GM23338 (cell line): ENCODE measurements around the gene MBD5. TPM values are rescaled to one million over a fixed set of nuclear protein-coding genes. Genes with fewer than 3 reads are reported as not detected.

Experiments used
- ATAC-seq: fragments of 200-7000 bp; cut with Tn5 transposase; 3 replicates; pipeline ENCODE4 v1.9.1; 2020
- DNase-seq: peaks from one replicate; pipeline ENCODE4 v3.0.0-alpha.2; 2015; ENCODE audit warnings: low spot score
- H2AFZ ChIP-seq: fragments of 200-600 bp; sonication (generic); 2 replicates; pipeline ENCODE4 v1.8.0; 2016; ENCODE audit warnings: antibody characterized with exemption, mild to moderate bottlenecking, moderate library complexity
- H3F3A ChIP-seq: fragments of 200-600 bp; sonication (generic); replicated peaks from 2 replicates; pipeline ENCODE4 v1.8.0; 2017; ENCODE audit warnings: antibody characterized with exemption, mixed run types, low read depth
- H3K27ac ChIP-seq: fragments of 200-600 bp; sonication (generic); 2 replicates; pipeline ENCODE4 v1.6.1; 2016; ENCODE audit warnings: low read depth
- H3K27me3 ChIP-seq: fragments of 200-600 bp; sonication (generic); 2 replicates; pipeline ENCODE4 v1.8.0; 2016; ENCODE audit warnings: mild to moderate bottlenecking, mixed run types, moderate library complexity; ENCODE audit not compliant: insufficient read depth
- H3K36me3 ChIP-seq: fragments of 200-600 bp; sonication (generic); 2 replicates; pipeline ENCODE4 v1.8.0; 2016; ENCODE audit warnings: mild to moderate bottlenecking; ENCODE audit not compliant: insufficient read depth
- H3K4me1 ChIP-seq: fragments of 200-600 bp; sonication (generic); 2 replicates; pipeline ENCODE4 v1.8.0; 2016; ENCODE audit warnings: mild to moderate bottlenecking, moderate library complexity; ENCODE audit not compliant: insufficient read depth
- H3K4me2 ChIP-seq: fragments of 200-600 bp; sonication (generic); 2 replicates; pipeline ENCODE4 v1.7.1; 2017; ENCODE audit warnings: mixed run types
- H3K4me3 ChIP-seq: fragments of 200-600 bp; sonication (generic); 2 replicates; pipeline ENCODE4 v1.6.1; 2016; ENCODE audit warnings: mixed run types
- H3K79me2 ChIP-seq: fragments of 200-600 bp; sonication (generic); replicated peaks from 2 replicates; pipeline ENCODE4 v1.8.0; 2017; ENCODE audit warnings: mild to moderate bottlenecking; ENCODE audit not compliant: insufficient read depth
- H3K9me2 ChIP-seq: fragments of 200-600 bp; sonication (generic); 2 replicates; pipeline ENCODE4 v1.8.0; 2017; ENCODE audit not compliant: insufficient read depth
- H4K20me1 ChIP-seq: fragments of 200-600 bp; sonication (generic); replicated peaks from 2 replicates; pipeline ENCODE4 v1.8.0; 2017; ENCODE audit warnings: mild to moderate bottlenecking; ENCODE audit not compliant: insufficient read depth
- H3K27ac Mint-ChIP-seq: 2 replicates; pipeline ENCODE4 v1.8.0; 2020; ENCODE audit warnings: inconsistent platforms, mild to moderate bottlenecking, moderate library complexity, mixed read lengths
- H3K27me3 Mint-ChIP-seq: 3 replicates; pipeline ENCODE4 v1.8.0; 2022; ENCODE audit warnings: low read depth, mild to moderate bottlenecking, moderate library complexity, mixed read lengths, inconsistent platforms; ENCODE audit not compliant: insufficient read depth, poor library complexity
- H3K36me3 Mint-ChIP-seq: 3 replicates; pipeline ENCODE4 v1.8.0; 2021; ENCODE audit warnings: low read depth, mild to moderate bottlenecking, inconsistent platforms, moderate library complexity, mixed read lengths
- H3K4me1 Mint-ChIP-seq: 3 replicates; pipeline ENCODE4 v1.8.0; 2020; ENCODE audit warnings: mild to moderate bottlenecking, inconsistent platforms, mixed read lengths
- H3K4me3 Mint-ChIP-seq: 3 replicates; pipeline ENCODE4 v1.8.0; 2021; ENCODE audit warnings: moderate library complexity, mild to moderate bottlenecking, inconsistent platforms, mixed read lengths
- H3K9me3 Mint-ChIP-seq: 3 replicates; pipeline ENCODE4 v1.8.0; 2020; ENCODE audit warnings: moderate library complexity, mild to moderate bottlenecking, inconsistent platforms, mixed read lengths
- CREB1 ChIP-seq: fragments of 250-450 bp; sonication (Bioruptor Pico); IDR thresholded peaks from 2 replicates; pipeline ENCODE4 v1.5.0; 2020; ENCODE audit warnings: low read depth, mild to moderate bottlenecking, moderate library complexity
- EZH2 ChIP-seq: fragments of 200-600 bp; sonication (generic); IDR thresholded peaks from one replicate; pipeline ENCODE4 v1.8.0; 2017; ENCODE audit warnings: antibody characterized with exemption, mild to moderate bottlenecking, low read depth; ENCODE audit not compliant: unreplicated experiment
- EZH2phosphoT487 ChIP-seq: fragments of 200-600 bp; sonication (generic); IDR thresholded peaks from one replicate; pipeline ENCODE4 v1.8.1; 2018; ENCODE audit warnings: antibody characterized with exemption; ENCODE audit not compliant: unreplicated experiment
- JUNB ChIP-seq: IDR thresholded peaks from one replicate; pipeline ENCODE4 v1.6.1; 2016; ENCODE audit warnings: antibody characterized with exemption; ENCODE audit not compliant: unreplicated experiment
- POLR2AphosphoS5 ChIP-seq: IDR thresholded peaks from 2 replicates; pipeline ENCODE4 v1.6.1; 2016; ENCODE audit warnings: antibody characterized with exemption, low read depth
- STAT1 ChIP-seq: IDR thresholded peaks from one replicate; pipeline ENCODE4 v1.6.1; 2016; ENCODE audit warnings: antibody characterized with exemption; ENCODE audit not compliant: unreplicated experiment
- polyA plus RNA-seq: library from polyadenylated mRNA; unstranded; fragments of >200 nt; fragmentation: Nextera tagmentation; extraction: Ambion mirVana; gene quantifications from 2 replicates; pipeline ENCODE4 v1.2.1, GENCODE V29; 2016
- total RNA-seq: library from RNA; depleted of rRNA; stranded (reverse); fragments of >200 nt; shearing (Covaris generic); gene quantifications from 2 replicates; pipeline ENCODE4 v1.2.3, GENCODE V29; 2014
- TF ChIP-seq, protein P1 (sequence below), 2 experiments: fragments of 200-600 bp in 1 of 2; sonication (generic) in 1 of 2; conservative IDR thresholded peaks; 2 replicates each; pipeline versions ENCODE4 v1.5.1 to v1.6.1; 2016 to 2017; ENCODE audit warnings: antibody characterized with exemption in 2 of 2, low read depth in 2 of 2, mild to moderate bottlenecking in 2 of 2, moderate library complexity in 1 of 2
- TF ChIP-seq, protein P2 (sequence below): IDR thresholded peaks from 2 replicates; pipeline ENCODE4 v1.6.1; 2016; ENCODE audit warnings: antibody characterized with exemption
- TF ChIP-seq, protein P3 (sequence below): fragments of 250-450 bp; sonication (Bioruptor Pico); IDR thresholded peaks from 2 replicates; pipeline ENCODE4 v1.5.0; 2020; ENCODE audit warnings: mild to moderate bottlenecking, moderate library complexity

MBD5 gene
- total and polyA plus RNA-seq, 2 experiments from 2014 or later: 16.2 to 23.1 TPM

DNA sequence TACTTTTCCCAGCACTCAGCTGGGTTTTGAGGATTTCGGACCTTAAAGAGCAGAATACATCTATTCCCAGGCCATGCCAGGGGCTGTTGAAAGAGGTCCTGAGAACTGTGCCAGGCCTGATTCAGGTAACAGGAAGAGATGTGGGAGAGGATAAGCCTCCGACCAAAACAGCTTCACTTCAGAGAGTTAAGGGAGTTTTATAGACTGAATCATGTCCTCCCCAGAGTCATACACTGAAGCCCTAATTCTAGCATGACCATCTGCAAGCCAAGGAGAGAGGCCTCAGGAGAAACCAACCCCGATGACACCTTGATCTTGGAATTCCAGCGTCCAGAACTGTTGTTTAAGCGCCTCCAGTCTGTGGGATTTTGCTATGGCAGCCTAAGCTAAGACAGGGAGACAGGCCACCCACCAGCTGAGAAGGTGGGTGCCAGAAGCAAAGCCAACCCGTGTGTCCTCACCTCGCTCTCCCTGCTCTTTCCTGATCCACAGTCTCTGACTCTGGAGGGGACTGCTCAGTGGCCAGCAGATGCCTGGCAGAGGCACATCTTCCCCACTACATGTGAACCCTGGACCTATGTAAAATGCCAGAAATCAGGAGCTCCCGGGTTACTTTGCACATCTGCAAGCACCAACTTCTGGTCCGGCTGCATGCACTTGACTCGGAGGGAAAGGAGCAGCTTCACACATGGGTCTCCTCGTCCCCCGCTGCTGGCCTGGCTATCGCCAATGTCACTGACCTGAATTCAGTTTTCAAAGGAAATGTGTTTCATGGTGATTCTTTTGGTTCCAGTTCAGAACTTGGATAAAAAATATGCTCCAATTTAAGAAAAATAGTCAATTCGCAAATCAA lies 506.8 kb downstream of the MBD5 start:
- H3K4me1 Mint-ChIP-seq: peaks cover 8% of the 10 kb centered on the region
- no peak overlapping the region for H3K4me2 ChIP-seq
- H3K36me3 ChIP-seq: no peaks in the 10 kb centered on the region
- ATAC-seq (no peak), DNase-seq (no peak)
- H3K79me2 ChIP-seq: no peaks in the 10 kb centered on the region
- H3K9me3 Mint-ChIP-seq: no peaks in the 10 kb centered on the region; the same call in 2 of the 3 replicates
- TF ChIP-seq, protein P1, sequence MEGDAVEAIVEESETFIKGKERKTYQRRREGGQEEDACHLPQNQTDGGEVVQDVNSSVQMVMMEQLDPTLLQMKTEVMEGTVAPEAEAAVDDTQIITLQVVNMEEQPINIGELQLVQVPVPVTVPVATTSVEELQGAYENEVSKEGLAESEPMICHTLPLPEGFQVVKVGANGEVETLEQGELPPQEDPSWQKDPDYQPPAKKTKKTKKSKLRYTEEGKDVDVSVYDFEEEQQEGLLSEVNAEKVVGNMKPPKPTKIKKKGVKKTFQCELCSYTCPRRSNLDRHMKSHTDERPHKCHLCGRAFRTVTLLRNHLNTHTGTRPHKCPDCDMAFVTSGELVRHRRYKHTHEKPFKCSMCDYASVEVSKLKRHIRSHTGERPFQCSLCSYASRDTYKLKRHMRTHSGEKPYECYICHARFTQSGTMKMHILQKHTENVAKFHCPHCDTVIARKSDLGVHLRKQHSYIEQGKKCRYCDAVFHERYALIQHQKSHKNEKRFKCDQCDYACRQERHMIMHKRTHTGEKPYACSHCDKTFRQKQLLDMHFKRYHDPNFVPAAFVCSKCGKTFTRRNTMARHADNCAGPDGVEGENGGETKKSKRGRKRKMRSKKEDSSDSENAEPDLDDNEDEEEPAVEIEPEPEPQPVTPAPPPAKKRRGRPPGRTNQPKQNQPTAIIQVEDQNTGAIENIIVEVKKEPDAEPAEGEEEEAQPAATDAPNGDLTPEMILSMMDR (conservative IDR thresholded peaks at IDR 0.05; ENCODE audit: low read depth in 2 of 2): peak in 1 of 2 experiments; percentile 24; a peak in 2 of 4 replicates
- TF ChIP-seq, protein P2, sequence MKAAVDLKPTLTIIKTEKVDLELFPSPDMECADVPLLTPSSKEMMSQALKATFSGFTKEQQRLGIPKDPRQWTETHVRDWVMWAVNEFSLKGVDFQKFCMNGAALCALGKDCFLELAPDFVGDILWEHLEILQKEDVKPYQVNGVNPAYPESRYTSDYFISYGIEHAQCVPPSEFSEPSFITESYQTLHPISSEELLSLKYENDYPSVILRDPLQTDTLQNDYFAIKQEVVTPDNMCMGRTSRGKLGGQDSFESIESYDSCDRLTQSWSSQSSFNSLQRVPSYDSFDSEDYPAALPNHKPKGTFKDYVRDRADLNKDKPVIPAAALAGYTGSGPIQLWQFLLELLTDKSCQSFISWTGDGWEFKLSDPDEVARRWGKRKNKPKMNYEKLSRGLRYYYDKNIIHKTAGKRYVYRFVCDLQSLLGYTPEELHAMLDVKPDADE: no peak
- TF ChIP-seq EZH2phosphoT487 (no peak), POLR2AphosphoS5 (no peak)
- H3K9me2 ChIP-seq: peaks cover 19% of the 10 kb centered on the region
- H3K4me3 Mint-ChIP-seq: no peak overlapping the region
- H3K27me3 ChIP-seq: no peaks in the 10 kb centered on the region
- H3K27ac Mint-ChIP-seq: no peak overlapping the region
- H3K4me3 ChIP-seq: no peak overlapping the region
- no peaks in the 10 kb centered on the region for H3F3A ChIP-seq
- no peak overlapping the region for H3K27ac ChIP-seq
- no peaks in the 10 kb centered on the region for H3K36me3 Mint-ChIP-seq
- no peaks in the 10 kb centered on the region for H4K20me1 ChIP-seq
- no peaks in the 10 kb centered on the region for H3K4me1 ChIP-seq
- no peaks in the 10 kb centered on the region for H3K27me3 Mint-ChIP-seq
- no peak overlapping the region for H2AFZ ChIP-seq

DNA sequence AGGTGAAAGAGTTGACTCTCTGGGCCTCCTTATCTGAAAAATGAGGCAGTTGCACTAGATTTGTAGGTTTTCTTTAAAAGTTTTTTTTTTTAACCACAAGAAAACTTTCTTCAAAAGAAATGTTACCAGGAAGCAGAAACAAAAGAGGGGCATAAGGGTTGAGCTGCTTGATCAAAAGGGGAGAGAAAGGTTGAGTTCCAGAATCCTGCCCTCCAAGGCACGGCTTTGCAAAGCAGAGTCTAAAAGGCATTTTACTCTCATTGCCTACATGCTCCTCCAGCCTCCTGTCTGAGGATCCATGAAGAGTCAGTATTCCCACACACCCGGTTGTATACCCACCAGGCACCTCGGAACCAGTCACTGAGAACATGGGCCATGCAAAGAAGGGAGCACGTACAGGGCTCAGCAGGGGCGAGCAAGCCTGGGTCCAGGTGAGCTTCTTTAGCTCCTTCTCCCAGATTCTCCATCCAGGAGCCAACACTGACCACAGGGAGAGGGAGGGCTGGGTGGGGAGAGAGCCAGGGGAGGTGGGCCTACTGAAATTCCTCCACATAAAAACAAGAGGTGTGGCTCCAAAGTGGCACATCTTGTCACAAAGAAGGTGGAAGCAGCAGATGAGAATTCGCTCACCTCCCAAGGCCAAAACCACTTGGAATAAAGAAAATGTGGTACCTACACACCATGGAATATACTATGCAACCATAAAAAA lies 507.6 kb downstream of the MBD5 start:
- Histone ChIP-seq H3K4me1 (no peaks in the 10 kb centered on the region), H3K9me2 (peaks cover 23% of the 10 kb centered on the region), H4K20me1 (no peaks in the 10 kb centered on the region), H2AFZ (no peak overlapping the region), H3F3A (no peaks in the 10 kb centered on the region), H3K4me3 (no peak overlapping the region), H3K4me2 (no peak overlapping the region), H3K79me2 (no peaks in the 10 kb centered on the region), H3K27ac (no peak overlapping the region), H3K36me3 (no peaks in the 10 kb centered on the region), H3K27me3 (no peaks in the 10 kb centered on the region)
- no peak for DNase-seq
- Mint-ChIP-seq H3K4me3 (no peak overlapping the region), H3K9me3 (no peaks in the 10 kb centered on the region; the same call in 2 of the 3 replicates), H3K27me3 (no peaks in the 10 kb centered on the region), H3K27ac (no peak overlapping the region), H3K36me3 (no peaks in the 10 kb centered on the region), H3K4me1 (peaks cover 1% of the 10 kb centered on the region)
- no peak for ATAC-seq
- TF ChIP-seq EZH2 (no peak), STAT1 (no peak), CREB1 (no peak), JUNB (no peak)
- TF ChIP-seq, protein P2: no peak
- TF ChIP-seq, protein P3, sequence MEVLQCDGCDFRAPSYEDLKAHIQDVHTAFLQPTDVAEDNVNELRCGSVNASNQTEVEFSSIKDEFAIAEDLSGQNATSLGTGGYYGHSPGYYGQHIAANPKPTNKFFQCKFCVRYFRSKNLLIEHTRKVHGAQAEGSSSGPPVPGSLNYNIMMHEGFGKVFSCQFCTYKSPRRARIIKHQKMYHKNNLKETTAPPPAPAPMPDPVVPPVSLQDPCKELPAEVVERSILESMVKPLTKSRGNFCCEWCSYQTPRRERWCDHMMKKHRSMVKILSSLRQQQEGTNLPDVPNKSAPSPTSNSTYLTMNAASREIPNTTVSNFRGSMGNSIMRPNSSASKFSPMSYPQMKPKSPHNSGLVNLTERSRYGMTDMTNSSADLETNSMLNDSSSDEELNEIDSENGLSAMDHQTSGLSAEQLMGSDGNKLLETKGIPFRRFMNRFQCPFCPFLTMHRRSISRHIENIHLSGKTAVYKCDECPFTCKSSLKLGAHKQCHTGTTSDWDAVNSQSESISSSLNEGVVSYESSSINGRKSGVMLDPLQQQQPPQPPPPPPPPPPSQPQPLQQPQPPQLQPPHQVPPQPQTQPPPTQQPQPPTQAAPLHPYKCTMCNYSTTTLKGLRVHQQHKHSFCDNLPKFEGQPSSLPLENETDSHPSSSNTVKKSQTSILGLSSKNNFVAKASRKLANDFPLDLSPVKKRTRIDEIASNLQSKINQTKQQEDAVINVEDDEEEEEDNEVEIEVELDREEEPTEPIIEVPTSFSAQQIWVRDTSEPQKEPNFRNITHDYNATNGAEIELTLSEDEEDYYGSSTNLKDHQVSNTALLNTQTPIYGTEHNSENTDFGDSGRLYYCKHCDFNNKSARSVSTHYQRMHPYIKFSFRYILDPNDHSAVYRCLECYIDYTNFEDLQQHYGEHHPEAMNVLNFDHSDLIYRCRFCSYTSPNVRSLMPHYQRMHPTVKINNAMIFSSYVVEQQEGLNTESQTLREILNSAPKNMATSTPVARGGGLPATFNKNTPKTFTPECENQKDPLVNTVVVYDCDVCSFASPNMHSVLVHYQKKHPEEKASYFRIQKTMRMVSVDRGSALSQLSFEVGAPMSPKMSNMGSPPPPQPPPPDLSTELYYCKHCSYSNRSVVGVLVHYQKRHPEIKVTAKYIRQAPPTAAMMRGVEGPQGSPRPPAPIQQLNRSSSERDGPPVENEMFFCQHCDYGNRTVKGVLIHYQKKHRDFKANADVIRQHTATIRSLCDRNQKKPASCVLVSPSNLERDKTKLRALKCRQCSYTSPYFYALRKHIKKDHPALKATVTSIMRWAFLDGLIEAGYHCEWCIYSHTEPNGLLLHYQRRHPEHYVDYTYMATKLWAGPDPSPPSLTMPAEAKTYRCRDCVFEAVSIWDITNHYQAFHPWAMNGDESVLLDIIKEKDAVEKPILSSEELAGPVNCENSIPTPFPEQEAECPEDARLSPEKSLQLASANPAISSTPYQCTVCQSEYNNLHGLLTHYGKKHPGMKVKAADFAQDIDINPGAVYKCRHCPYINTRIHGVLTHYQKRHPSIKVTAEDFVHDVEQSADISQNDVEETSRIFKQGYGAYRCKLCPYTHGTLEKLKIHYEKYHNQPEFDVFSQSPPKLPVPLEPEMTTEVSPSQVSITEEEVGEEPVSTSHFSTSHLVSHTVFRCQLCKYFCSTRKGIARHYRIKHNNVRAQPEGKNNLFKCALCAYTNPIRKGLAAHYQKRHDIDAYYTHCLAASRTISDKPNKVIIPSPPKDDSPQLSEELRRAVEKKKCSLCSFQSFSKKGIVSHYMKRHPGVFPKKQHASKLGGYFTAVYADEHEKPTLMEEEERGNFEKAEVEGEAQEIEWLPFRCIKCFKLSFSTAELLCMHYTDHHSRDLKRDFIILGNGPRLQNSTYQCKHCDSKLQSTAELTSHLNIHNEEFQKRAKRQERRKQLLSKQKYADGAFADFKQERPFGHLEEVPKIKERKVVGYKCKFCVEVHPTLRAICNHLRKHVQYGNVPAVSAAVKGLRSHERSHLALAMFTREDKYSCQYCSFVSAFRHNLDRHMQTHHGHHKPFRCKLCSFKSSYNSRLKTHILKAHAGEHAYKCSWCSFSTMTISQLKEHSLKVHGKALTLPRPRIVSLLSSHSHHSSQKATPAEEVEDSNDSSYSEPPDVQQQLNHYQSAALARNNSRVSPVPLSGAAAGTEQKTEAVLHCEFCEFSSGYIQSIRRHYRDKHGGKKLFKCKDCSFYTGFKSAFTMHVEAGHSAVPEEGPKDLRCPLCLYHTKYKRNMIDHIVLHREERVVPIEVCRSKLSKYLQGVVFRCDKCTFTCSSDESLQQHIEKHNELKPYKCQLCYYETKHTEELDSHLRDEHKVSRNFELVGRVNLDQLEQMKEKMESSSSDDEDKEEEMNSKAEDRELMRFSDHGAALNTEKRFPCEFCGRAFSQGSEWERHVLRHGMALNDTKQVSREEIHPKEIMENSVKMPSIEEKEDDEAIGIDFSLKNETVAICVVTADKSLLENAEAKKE (CRISPR knock-in tag): no peak
